H9 (cell line): ENCODE results near the gene INSYN2B. TPM values are rescaled to one million over a fixed set of nuclear protein-coding genes. Genes with fewer than 3 reads are reported as not detected.

Experiments
- DNase-seq: peaks from one replicate; pipeline ENCODE4 v3.0.0-alpha.2; 2017
- H2AFZ ChIP-seq: one replicate; pipeline ENCODE4 v1.6.1; 2013; ENCODE audit warnings: mild to moderate bottlenecking, low read length, control low read depth, moderate library complexity
- H2AK5ac ChIP-seq: 2 replicates; pipeline ENCODE4 v1.6.1; 2013; ENCODE audit warnings: low read length, control low read depth, mixed read lengths; ENCODE audit not compliant: insufficient read length
- H2BK120ac ChIP-seq: one replicate; pipeline ENCODE4 v1.6.1; 2013; ENCODE audit warnings: low read depth, mild to moderate bottlenecking, low read length, control low read depth, inconsistent platforms; ENCODE audit not compliant: poor library complexity, severe bottlenecking
- H2BK12ac ChIP-seq: 2 replicates; pipeline ENCODE4 v1.6.1; 2013; ENCODE audit warnings: low read length, control low read depth, mixed read lengths, low read depth; ENCODE audit not compliant: insufficient read length
- H2BK15ac ChIP-seq: 2 replicates; pipeline ENCODE4 v1.6.1; 2013; ENCODE audit warnings: low read depth, low read length, control low read depth
- H2BK20ac ChIP-seq: one replicate; pipeline ENCODE4 v1.6.1; 2013; ENCODE audit warnings: low read depth, mild to moderate bottlenecking, low read length, control low read depth, inconsistent platforms; ENCODE audit not compliant: poor library complexity, severe bottlenecking
- H2BK5ac ChIP-seq: 2 replicates; pipeline ENCODE4 v1.6.1; 2013; ENCODE audit warnings: low read length, control low read depth, mixed read lengths; ENCODE audit not compliant: insufficient read length
- H3K14ac ChIP-seq: 2 replicates; pipeline ENCODE4 v1.6.1; 2013; ENCODE audit warnings: low read length, control low read depth; ENCODE audit not compliant: insufficient read depth
- H3K18ac ChIP-seq: 2 replicates; pipeline ENCODE4 v1.6.1; 2013; ENCODE audit warnings: low read depth, mild to moderate bottlenecking, mixed read lengths, low read length, control low read depth; ENCODE audit not compliant: insufficient read length
- H3K23ac ChIP-seq: 2 replicates; pipeline ENCODE4 v1.6.1; 2013; ENCODE audit warnings: low read length, control low read depth, mixed read lengths, low read depth; ENCODE audit not compliant: insufficient read length
- H3K23me2 ChIP-seq: 2 replicates; pipeline ENCODE4 v1.6.1; 2013; ENCODE audit warnings: low read depth, mild to moderate bottlenecking, mixed read lengths, low read length, control low read depth; ENCODE audit not compliant: insufficient read length, poor library complexity, severe bottlenecking
- H3K27ac ChIP-seq: 2 replicates; pipeline ENCODE4 v1.5.1; 2013; ENCODE audit warnings: low read length, control low read depth, mixed read lengths, low read depth; ENCODE audit not compliant: insufficient read length
- H3K27me3 ChIP-seq: 2 replicates; pipeline ENCODE4 v1.6.1; 2013; ENCODE audit warnings: low read length, control low read depth, inconsistent platforms; ENCODE audit not compliant: insufficient read depth
- H3K4ac ChIP-seq: 2 replicates; pipeline ENCODE4 v1.6.1; 2013; ENCODE audit warnings: low read depth, mild to moderate bottlenecking, control low read depth, inconsistent platforms, low read length, moderate library complexity
- H3K4me1 ChIP-seq: 2 replicates; pipeline ENCODE4 v1.6.1; 2013; ENCODE audit warnings: low read length, control low read depth, inconsistent platforms; ENCODE audit not compliant: insufficient read depth
- H3K4me2 ChIP-seq: 2 replicates; pipeline ENCODE4 v1.6.1; 2013; ENCODE audit warnings: low read length, control low read depth, mixed read lengths; ENCODE audit not compliant: insufficient read length, insufficient read depth
- H3K56ac ChIP-seq: 2 replicates; pipeline ENCODE4 v1.6.1; 2013; ENCODE audit warnings: low read depth, mild to moderate bottlenecking, mixed read lengths, low read length, control low read depth; ENCODE audit not compliant: insufficient read length
- H3K79me1 ChIP-seq: 2 replicates; pipeline ENCODE4 v1.6.1; 2013; ENCODE audit warnings: low read depth, mild to moderate bottlenecking, moderate library complexity, low read length, control low read depth, inconsistent platforms; ENCODE audit not compliant: insufficient read depth, poor library complexity, severe bottlenecking
- H3K79me2 ChIP-seq: 2 replicates; pipeline ENCODE4 v1.6.1; 2013; ENCODE audit warnings: low read length, control low read depth, inconsistent platforms; ENCODE audit not compliant: insufficient read depth
- H3K9ac ChIP-seq: 2 replicates; pipeline ENCODE4 v1.6.1; 2013; ENCODE audit warnings: low read length, control low read depth, mixed read lengths; ENCODE audit not compliant: insufficient read length; ENCODE audit errors: extremely low read depth
- H3K9me3 ChIP-seq: one replicate; pipeline ENCODE4 v1.6.1; 2013; ENCODE audit warnings: low read depth, low read length, inconsistent platforms; ENCODE audit not compliant: control insufficient read depth
- H3T11ph ChIP-seq: one replicate; pipeline ENCODE4 v1.6.1; 2013; ENCODE audit warnings: mild to moderate bottlenecking, low read length, control low read depth, inconsistent platforms
- H4K20me1 ChIP-seq: one replicate; pipeline ENCODE4 v1.6.1; 2013; ENCODE audit not compliant: control insufficient read depth, insufficient read length, insufficient read depth
- H4K5ac ChIP-seq: 2 replicates; pipeline ENCODE4 v1.6.1; 2013; ENCODE audit warnings: low read depth, mild to moderate bottlenecking, mixed read lengths, low read length, control low read depth; ENCODE audit not compliant: insufficient read length
- H4K8ac ChIP-seq: replicated peaks from 2 replicates; pipeline ENCODE4 v1.6.1; 2013; ENCODE audit warnings: low read length, control low read depth, mixed read lengths, low read depth; ENCODE audit not compliant: insufficient read length
- H4K91ac ChIP-seq: 2 replicates; pipeline ENCODE4 v1.6.1; 2013; ENCODE audit warnings: low read depth, mild to moderate bottlenecking, moderate library complexity, mixed read lengths, low read length, control low read depth; ENCODE audit not compliant: insufficient read length
- H3K27ac Mint-ChIP-seq, 3 experiments: 2 replicates in 2 of 3; 3 replicates in 1 of 3; pipeline ENCODE4 v1.8.0; 2020 to 2021; ENCODE audit warnings: mixed read lengths in 3 of 3, mild to moderate bottlenecking in 1 of 3, moderate library complexity in 1 of 3
- H3K27me3 Mint-ChIP-seq: 2 replicates; pipeline ENCODE4 v1.8.0; 2021; ENCODE audit warnings: low read depth, mild to moderate bottlenecking, moderate library complexity, mixed read lengths
- H3K36me3 Mint-ChIP-seq, 3 experiments: 2 replicates in 2 of 3; 3 replicates in 1 of 3; pipeline ENCODE4 v1.8.0; 2020 to 2021; ENCODE audit warnings: low read depth in 3 of 3, mixed read lengths in 3 of 3; ENCODE audit not compliant: insufficient read depth in 1 of 3
- H3K4me1 Mint-ChIP-seq, 2 experiments: 2 replicates each; pipeline ENCODE4 v1.8.0; 2020; ENCODE audit warnings: mixed read lengths in 2 of 2
- H3K4me3 Mint-ChIP-seq, 2 experiments: 2 replicates in 1 of 2; 3 replicates in 1 of 2; pipeline ENCODE4 v1.8.0; 2020 to 2021; ENCODE audit warnings: mild to moderate bottlenecking in 2 of 2, mixed read lengths in 2 of 2, moderate library complexity in 1 of 2
- H3K9me3 Mint-ChIP-seq, 2 experiments: 2 replicates in 1 of 2; 3 replicates in 1 of 2; pipeline ENCODE4 v1.8.0; 2020; ENCODE audit warnings: mild to moderate bottlenecking in 2 of 2, mixed read lengths in 2 of 2, moderate library complexity in 1 of 2
- CTCF ChIP-seq: fragments of 200-600 bp; sonication (generic); conservative IDR thresholded peaks from 3 replicates; pipeline ENCODE4 v1.8.0; 2021; ENCODE audit warnings: antibody characterized with exemption, mild to moderate bottlenecking
- WGBS: extraction: QIAGEN DNeasy Blood & Tissue Kit; methylation state at CpG from one replicate; pipeline ENCODE4 v1.1.7; 2013; ENCODE audit warnings: missing lambda C conversion rate, low lambda C conversion rate, mixed read lengths; ENCODE audit not compliant: insufficient read length; ENCODE audit errors: extremely low coverage; 5-methylcytosine and 5-hydroxymethylcytosine counted together
- total RNA-seq: library from RNA; stranded (reverse); gene quantifications from 2 replicates; pipeline ENCODE4 v1.2.1, GENCODE V29; 2021

Gene INSYN2B
- total RNA-seq, 1 experiment from 2014 or later: not detected

- H3K56ac ChIP-seq: no peak overlapping the region
- H3K79me2 ChIP-seq: no peaks in the 10 kb centered on the region
- H3K9ac ChIP-seq: no peak overlapping the region
- Mint-ChIP-seq H3K27ac (no peak overlapping the region), H3K4me1 (no peaks in the 10 kb centered on the region), H3K9me3 (no peaks in the 10 kb centered on the region; a peak in 1 of 5 replicates), H3K4me3 (no peak overlapping the region), H3K36me3 (no peaks in the 10 kb centered on the region), H3K27me3 (peaks cover 4% of the 10 kb centered on the region; the same call in 1 of the 2 replicates)
- H3K14ac ChIP-seq: no peak overlapping the region
- H4K91ac ChIP-seq: no peak overlapping the region
- H4K8ac ChIP-seq: no peak overlapping the region
- H3K18ac ChIP-seq: no peak overlapping the region
- H2BK120ac ChIP-seq: no peak overlapping the region
- no peak for TF ChIP-seq CTCF
- H4K20me1 ChIP-seq: no peaks in the 10 kb centered on the region
- no peaks in the 10 kb centered on the region for H3K9me3 ChIP-seq
- no peak overlapping the region for H2BK12ac ChIP-seq
- H4K5ac ChIP-seq: no peak overlapping the region
- H3T11ph ChIP-seq: no peak overlapping the region
- no peak overlapping the region for H2AK5ac ChIP-seq
- H3K27me3 ChIP-seq: no peaks in the 10 kb centered on the region
- no CpG with 5 or more reads among the region's 4 CpGs for WGBS
- no peak overlapping the region for H2BK5ac ChIP-seq
- no peaks in the 10 kb centered on the region for H3K79me1 ChIP-seq
- DNase-seq: no peak
- H3K23me2 ChIP-seq: no peaks in the 10 kb centered on the region
- H2BK20ac ChIP-seq: no peak overlapping the region
- no peak overlapping the region for H3K4me2 ChIP-seq
- H3K4me1 ChIP-seq: no peaks in the 10 kb centered on the region
- no peak overlapping the region for H2AFZ ChIP-seq
- no peak overlapping the region for H2BK15ac ChIP-seq
- no peak overlapping the region for H3K27ac ChIP-seq
- H3K4ac ChIP-seq: no peak overlapping the region
- H3K23ac ChIP-seq: no peak overlapping the region
Measured at GRCh38 chr5:169889572-169889971, 90.7 kb downstream of the INSYN2B start.
